KOPT-K1 (cell line): ENCODE results near the gene APELA.

ENCODE experiments used
- H3K27ac ChIP-seq: fragments of 200-600 bp; sonication (generic); 2 replicates; pipeline ENCODE4 v1.5.1; 2016; ENCODE audit warnings: antibody characterized with exemption, mild to moderate bottlenecking, low read depth, low read length; ENCODE audit not compliant: poor library complexity, severe bottlenecking
- H3K36me3 ChIP-seq: fragments of 200-600 bp; sonication (generic); 2 replicates; pipeline ENCODE4 v1.5.1; 2017; ENCODE audit warnings: antibody characterized with exemption, mild to moderate bottlenecking, low read length, moderate library complexity; ENCODE audit not compliant: insufficient read depth
- H3K9me3 ChIP-seq: fragments of 200-600 bp; sonication (generic); 2 replicates; pipeline ENCODE4 v1.5.1; 2017; ENCODE audit warnings: antibody characterized with exemption, low read length, mild to moderate bottlenecking; ENCODE audit not compliant: insufficient read depth, poor library complexity, severe bottlenecking

The APELA gene, protein sequence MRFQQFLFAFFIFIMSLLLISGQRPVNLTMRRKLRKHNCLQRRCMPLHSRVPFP

DNA sequence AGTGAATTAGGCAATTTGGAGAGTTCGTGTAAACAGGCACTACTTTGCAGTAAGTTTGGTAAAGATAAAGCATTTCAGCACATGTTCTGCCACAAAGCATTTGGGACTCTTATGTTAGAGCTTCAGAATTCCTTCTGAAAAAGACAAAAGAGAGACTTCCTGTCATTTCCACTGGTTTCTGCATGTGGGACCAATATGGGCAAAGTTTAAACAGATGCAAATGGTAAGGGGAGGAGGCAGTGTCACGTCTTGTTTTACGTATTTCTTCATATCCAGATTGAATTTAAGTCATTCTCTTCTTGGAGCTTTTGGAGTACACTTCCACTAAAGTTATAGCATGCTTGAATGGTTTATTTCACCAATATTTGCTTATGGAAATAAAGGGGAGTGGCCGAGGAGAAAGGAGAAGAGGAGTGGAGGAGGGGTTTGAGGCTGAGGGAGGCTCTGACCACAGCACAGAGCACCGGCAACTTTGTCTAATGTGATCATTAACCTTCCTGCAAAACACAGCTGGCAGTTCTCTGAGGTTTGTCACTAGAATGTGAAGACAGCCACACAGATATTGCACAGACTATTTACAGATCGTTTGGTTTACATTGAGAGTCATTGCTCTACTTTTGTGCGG, at the start of gene APELA:
APELA (plus strand) TSS at position 479 of the 625 bp plus-strand sequence. CDS start 154 bp downstream, outside the sequence.
- Histone ChIP-seq H3K27ac (no peak within 1 kb of the TSS), H3K9me3 (no peaks in the 10 kb centered on the region), H3K36me3 (no peaks in the 10 kb centered on the region)

DNA sequence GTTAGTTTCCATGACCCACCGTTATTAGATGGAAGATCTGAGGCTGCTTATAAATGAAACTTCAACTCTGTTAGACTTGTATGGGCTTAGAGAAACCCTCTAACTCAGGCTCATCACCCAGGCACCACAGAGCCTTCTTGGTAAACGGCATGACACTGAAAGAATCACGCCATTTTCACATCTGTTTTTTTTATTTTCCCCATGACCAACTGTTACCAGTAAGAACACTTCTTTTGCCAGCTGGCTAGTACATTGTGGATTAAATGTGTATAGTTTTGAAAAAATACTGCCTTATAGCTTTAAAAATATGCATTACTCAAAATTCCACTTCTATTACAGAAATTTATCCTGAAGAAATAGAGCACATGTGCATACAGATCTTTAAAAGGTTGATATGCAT, 48.0 kb upstream of the APELA start:
- H3K9me3 ChIP-seq = no peaks in the 10 kb centered on the region
- H3K27ac ChIP-seq = no peak overlapping the region
- H3K36me3 ChIP-seq = no peaks in the 10 kb centered on the region

DNA sequence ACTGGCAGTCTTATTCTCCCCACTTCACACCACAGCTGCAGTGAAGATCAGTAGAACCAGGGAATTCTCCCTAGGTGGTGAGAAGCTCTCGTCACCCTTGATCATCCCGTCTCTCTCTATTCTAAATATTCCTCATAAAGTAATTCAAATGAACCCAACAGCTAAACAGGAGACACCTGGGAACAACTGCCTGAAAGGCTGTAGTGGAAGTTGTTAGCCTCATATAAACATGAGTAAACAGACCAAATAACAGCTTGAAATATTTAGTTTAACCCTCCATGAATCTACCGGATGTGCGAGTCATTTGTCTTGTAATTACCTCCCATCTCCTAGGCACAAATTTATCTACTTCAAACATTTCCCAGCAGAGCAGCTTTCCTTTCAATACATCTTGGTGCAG, 30.4 kb upstream of the APELA start:
- Histone ChIP-seq H3K27ac (no peak overlapping the region), H3K9me3 (no peaks in the 10 kb centered on the region), H3K36me3 (no peaks in the 10 kb centered on the region)

DNA sequence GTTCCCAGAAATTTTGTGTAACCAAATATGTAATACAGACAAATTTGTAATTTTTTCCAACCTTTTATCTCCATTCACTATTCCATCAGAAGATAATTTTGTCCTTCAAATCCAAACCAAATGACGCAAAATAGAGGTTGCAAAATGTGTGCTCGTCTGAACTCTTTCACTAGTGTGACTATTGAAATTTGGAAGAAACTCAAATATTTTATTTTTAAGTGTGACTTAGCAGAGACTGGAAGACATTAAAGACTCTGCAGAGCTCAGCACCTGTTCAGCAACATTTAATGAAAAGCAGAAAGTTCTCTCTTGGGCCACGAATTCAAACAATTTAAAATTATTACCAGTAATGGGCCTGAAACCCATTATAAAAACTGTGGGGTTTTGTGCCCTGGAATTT, 30.0 kb upstream of the APELA start:
- Histone ChIP-seq H3K27ac (no peak overlapping the region), H3K9me3 (no peaks in the 10 kb centered on the region), H3K36me3 (no peaks in the 10 kb centered on the region)

DNA sequence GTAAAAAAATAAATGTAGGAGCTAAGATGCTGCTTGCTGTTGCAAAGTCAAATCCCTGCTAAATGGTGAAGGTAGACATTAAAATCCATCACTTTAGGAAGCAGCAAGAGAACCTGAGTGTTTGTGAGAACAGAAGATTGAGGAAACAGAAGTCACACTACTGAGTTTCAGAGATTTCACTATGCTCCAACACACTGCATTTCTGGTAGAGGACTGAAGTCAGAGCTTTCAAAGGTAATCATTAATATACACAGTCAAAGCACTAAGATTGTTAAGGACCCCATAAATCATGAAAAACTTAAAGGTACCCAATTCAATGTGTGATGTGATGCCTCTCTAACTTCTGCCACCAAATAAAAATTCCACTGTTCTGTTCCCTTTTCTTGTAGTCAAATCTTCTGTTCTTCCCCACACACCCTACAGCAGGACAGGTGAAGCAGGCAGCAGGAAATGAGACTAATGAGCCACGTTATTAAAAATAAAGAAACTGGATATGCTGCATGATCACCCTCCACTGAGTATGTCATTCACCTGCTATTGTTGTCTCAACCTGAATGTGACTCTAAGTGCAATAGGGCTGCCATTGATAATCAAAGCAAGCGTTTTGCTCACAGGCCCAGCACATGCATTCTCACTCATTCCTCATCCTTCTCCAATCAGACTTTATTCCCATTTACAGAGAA, 28.9 kb upstream of the APELA start:
- no peaks in the 10 kb centered on the region for H3K36me3 ChIP-seq
- H3K9me3 ChIP-seq = no peaks in the 10 kb centered on the region
- H3K27ac ChIP-seq = no peak overlapping the region

DNA sequence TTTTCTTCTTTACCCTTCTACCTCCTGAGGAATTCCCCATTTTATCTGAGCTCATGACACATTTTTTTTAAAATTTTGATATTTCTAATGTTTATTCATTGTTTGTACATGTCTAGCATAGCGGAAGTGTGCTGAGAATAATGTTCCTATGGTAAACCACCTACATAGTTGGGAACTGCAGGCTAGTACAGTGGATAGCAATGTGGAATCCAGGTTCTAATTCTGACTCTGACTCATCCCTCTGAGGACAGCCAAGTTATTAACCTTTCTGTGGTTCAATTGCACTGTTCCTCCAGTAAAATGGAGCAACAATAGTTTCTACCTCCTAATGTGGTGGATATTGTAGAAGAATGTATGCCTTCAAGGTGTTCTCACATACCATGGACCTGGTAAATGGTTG, 20.6 kb upstream of the APELA start:
- Histone ChIP-seq H3K36me3 (no peaks in the 10 kb centered on the region), H3K9me3 (no peaks in the 10 kb centered on the region)

DNA sequence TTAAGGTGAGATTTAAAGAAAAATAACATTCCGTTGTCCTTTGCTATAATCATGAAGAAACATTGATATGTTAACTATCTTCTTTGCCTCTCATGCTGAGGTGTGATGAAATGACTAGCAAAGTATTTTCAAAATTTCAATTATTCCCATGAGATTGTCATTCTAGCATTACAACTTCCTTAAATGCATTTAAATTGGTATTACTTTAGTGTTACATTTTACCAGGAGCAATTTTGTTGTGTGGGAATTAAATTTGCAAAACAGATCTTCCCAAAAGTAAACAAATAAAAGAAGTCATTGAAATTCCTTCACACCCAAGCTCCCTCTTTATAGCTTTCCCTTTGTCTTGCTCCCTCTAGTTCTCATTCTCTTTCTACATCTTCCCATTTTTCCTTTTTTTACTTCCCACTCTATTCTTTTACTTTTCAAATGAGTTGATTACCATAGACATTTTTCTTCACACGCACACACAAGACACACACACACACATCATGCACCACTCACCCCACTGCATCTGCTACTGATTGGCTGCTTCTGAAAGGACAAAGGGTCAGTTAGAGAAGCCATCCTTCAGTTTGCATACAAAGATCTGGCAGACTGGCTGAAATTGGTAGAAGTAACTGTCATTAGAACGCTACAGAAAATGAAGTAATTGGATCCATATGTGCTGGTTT, 10.0 kb upstream of the APELA start:
- Histone ChIP-seq H3K36me3 (no peaks in the 10 kb centered on the region), H3K27ac (no peak overlapping the region), H3K9me3 (no peaks in the 10 kb centered on the region)

More for the DNA sequence above, 20.6 kb upstream of the APELA start:
- no peak overlapping the region for H3K27ac ChIP-seq

DNA sequence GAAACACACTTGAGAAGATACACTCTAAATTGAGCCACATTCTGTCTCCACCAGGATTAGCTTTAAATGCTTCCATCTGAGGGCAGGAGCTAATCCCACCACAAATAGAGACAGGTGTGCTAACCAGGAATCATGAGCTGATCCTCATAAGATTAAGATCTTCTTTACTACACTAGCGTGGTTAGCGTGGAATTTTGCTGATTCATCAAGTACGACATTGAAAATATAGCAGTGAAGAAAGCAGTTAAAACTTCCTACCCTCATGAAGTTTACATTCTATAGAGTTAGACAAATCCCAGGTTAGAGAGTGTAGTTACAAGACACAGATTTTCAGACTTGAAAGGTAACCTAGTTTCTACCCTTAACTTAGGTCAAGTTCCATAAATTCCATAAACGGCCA, 5.3 kb upstream of the APELA start:
- no peak overlapping the region for H3K27ac ChIP-seq

DNA sequence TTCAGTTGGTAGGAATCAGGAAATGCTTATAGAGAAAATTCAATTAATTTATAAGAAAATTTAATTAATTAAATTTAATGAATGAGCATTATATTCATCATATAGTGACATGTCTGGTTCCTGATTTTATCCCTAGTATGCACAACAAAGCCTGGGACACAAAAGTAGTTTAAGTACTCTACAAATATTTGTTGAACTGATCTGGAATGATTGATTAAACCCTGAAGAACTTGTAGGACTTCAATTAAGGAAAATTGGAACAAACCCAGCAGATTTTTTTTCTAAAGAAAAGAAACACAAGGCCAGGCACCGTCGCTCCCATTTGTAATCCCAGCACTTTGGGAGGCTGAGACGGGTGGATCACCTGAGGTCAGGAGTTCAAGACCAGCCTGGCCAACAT, 4.5 kb upstream of the APELA start:
- no peaks in the 10 kb centered on the region for H3K36me3 ChIP-seq
- H3K27ac ChIP-seq = no peak overlapping the region
- H3K9me3 ChIP-seq = no peaks in the 10 kb centered on the region

More for the DNA sequence above, 5.3 kb upstream of the APELA start:
- H3K36me3 ChIP-seq = no peaks in the 10 kb centered on the region
- no peaks in the 10 kb centered on the region for H3K9me3 ChIP-seq

DNA sequence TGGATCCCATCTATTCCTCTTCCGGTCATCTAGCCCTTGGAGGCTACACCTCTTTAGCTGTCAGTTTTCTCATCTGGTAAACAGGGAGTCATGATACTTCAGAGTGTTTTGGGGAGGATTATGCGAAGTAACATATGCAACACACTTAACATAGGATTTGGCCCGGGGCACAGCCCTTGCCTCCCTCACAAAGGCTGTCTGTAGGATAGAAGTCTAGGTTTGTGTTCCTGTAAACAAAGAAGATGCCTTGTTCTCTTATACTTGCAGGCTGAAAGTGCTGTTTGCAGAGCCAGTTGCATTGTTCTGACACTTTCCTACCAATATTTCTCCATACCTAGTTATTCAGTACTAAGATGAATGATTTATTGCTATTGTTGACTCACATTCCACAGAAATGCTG, 2.2 kb upstream of the APELA start:
- no peak overlapping the region for H3K27ac ChIP-seq

DNA sequence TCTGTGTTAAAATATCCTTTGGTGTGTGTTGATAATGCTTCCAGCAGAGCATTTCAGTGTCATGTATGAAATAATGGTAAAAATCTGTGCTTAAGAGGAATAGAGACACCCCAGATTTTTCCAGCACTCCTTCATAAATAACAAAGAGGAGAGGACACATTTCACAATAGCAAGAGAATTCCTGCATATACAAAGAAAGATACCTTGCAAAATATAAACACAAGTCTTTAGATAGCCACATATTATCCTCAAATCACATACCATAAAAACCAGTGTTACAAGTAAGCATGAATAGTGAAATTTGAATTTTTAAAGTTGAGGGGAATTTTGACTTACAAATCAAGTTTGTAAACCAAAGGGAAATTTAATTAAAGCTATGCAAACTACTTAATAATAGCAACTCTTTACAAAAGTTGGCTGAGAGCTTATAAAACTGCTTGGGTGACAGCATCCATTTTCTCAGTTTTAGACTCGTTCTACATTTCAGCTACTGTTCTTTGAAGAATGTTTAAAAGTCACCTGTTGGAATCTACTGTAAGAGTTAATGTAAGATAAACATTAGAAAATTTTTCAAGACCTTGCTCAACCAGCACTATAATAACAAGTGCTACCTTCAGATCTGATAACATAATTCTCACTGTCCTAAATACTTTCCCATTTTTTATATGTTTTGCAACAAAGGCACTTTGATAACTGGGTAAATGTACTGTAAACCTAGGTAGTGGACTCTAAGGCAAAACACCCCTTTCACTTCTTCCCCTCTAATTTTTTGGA, 3.7 kb downstream of the APELA start:
- H3K9me3 ChIP-seq = no peaks in the 10 kb centered on the region
- no peaks in the 10 kb centered on the region for H3K36me3 ChIP-seq
- H3K27ac ChIP-seq = no peak overlapping the region

More for the DNA sequence above, 2.2 kb upstream of the APELA start:
- Histone ChIP-seq H3K36me3 (no peaks in the 10 kb centered on the region), H3K9me3 (no peaks in the 10 kb centered on the region)

DNA sequence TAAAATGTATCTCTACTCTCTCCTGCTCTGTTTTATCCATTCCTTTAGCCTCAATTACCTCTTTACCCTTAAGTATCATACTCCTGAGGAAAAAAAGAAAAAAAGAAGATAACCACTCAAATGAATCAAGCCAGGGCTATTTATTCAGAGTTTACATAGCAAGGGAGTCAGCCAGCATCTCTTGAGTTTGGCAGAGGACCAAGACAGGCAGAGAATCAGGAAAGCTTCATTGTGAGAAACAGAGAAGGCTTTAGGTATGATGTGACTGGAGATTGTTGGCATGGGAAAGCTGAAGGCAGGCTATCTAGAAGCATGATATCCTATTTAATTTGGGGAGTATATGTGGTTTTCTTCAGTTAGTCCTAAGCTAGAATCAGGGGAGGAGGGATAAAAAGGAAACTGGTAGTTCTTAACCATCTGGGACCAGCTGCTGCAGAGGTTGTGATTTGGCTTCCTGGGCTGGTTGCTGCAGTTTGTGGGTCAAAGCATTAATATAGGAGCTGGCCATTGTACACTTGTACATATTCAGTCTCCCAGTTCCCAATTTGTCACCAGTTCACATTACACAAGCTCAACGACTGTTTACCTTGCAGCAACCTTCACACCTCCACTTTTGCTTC, 11.2 kb downstream of the APELA start:
- no peak overlapping the region for H3K27ac ChIP-seq
- H3K36me3 ChIP-seq = no peaks in the 10 kb centered on the region
- H3K9me3 ChIP-seq = no peaks in the 10 kb centered on the region

DNA sequence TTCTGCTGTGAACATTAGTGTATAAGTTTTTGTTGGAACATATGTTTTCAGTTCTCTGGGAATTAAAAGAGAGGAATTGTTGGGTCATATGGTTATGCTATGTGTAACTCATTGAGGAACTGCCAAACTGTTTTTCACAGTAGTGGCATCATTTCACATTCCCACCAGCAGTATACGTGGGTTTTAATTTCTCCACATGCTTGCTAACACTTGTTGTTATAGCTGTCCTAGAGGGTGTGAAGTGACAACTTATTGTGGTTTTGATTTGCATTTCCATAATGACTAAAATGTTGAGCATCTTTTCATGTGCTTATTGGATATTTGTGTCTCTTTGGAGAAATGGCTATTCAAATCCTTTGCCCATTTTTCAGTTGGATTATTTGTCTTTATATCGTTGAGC, 13.7 kb downstream of the APELA start:
- Histone ChIP-seq H3K27ac (no peak overlapping the region), H3K36me3 (no peaks in the 10 kb centered on the region)

DNA sequence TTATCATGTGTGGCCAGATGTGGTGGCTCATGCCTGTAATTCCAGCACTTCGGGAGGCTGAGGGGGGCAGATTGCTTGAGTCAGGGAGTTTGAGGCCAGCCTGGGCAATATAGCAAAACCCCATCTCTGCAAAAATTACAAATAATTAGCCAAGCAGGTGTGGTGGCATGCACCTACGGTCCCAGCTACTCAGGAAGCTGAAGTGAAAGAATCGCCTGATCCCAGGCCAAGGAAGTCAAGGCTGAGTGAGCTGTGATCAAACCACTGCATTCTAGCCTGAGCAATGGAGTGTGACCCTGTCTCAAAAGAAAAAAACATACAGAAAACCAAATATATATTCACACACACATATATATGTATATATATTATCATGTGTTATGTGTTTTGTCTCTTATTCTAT, 15.0 kb downstream of the APELA start:
- Histone ChIP-seq H3K9me3 (no peaks in the 10 kb centered on the region), H3K27ac (no peak overlapping the region), H3K36me3 (no peaks in the 10 kb centered on the region)

More for the DNA sequence above, 13.7 kb downstream of the APELA start:
- H3K9me3 ChIP-seq = no peaks in the 10 kb centered on the region
